ENCODE data around the gene GLIPR1.

Gene GLIPR1

GRCh38 chr12:75437564-75437963 is 43.0 kb upstream of the GLIPR1 start:
- TF ChIP-seq, protein P1, sequence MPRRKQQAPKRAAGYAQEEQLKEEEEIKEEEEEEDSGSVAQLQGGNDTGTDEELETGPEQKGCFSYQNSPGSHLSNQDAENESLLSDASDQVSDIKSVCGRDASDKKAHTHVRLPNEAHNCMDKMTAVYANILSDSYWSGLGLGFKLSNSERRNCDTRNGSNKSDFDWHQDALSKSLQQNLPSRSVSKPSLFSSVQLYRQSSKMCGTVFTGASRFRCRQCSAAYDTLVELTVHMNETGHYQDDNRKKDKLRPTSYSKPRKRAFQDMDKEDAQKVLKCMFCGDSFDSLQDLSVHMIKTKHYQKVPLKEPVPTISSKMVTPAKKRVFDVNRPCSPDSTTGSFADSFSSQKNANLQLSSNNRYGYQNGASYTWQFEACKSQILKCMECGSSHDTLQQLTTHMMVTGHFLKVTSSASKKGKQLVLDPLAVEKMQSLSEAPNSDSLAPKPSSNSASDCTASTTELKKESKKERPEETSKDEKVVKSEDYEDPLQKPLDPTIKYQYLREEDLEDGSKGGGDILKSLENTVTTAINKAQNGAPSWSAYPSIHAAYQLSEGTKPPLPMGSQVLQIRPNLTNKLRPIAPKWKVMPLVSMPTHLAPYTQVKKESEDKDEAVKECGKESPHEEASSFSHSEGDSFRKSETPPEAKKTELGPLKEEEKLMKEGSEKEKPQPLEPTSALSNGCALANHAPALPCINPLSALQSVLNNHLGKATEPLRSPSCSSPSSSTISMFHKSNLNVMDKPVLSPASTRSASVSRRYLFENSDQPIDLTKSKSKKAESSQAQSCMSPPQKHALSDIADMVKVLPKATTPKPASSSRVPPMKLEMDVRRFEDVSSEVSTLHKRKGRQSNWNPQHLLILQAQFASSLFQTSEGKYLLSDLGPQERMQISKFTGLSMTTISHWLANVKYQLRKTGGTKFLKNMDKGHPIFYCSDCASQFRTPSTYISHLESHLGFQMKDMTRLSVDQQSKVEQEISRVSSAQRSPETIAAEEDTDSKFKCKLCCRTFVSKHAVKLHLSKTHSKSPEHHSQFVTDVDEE (CRISPR knock-in tag; IDR thresholded peaks at IDR 0.05): no peak
- TF ChIP-seq ESRRG (CRISPR knock-in tag; IDR thresholded peaks at IDR 0.05) (no peak), ISL1 (CRISPR knock-in tag; IDR thresholded peaks at IDR 0.05) (no peak), CSDC2 (CRISPR knock-in tag; IDR thresholded peaks at IDR 0.05) (no peak), GLIS3 (CRISPR knock-in tag; IDR thresholded peaks at IDR 0.05) (no peak)
- TF ChIP-seq, protein P2, sequence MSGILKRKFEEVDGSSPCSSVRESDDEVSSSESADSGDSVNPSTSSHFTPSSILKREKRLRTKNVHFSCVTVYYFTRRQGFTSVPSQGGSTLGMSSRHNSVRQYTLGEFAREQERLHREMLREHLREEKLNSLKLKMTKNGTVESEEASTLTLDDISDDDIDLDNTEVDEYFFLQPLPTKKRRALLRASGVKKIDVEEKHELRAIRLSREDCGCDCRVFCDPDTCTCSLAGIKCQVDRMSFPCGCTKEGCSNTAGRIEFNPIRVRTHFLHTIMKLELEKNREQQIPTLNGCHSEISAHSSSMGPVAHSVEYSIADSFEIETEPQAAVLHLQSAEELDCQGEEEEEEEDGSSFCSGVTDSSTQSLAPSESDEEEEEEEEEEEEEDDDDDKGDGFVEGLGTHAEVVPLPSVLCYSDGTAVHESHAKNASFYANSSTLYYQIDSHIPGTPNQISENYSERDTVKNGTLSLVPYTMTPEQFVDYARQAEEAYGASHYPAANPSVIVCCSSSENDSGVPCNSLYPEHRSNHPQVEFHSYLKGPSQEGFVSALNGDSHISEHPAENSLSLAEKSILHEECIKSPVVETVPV (CRISPR knock-in tag; IDR thresholded peaks at IDR 0.05): no peak
- ATAC-seq: no peak

DNA sequence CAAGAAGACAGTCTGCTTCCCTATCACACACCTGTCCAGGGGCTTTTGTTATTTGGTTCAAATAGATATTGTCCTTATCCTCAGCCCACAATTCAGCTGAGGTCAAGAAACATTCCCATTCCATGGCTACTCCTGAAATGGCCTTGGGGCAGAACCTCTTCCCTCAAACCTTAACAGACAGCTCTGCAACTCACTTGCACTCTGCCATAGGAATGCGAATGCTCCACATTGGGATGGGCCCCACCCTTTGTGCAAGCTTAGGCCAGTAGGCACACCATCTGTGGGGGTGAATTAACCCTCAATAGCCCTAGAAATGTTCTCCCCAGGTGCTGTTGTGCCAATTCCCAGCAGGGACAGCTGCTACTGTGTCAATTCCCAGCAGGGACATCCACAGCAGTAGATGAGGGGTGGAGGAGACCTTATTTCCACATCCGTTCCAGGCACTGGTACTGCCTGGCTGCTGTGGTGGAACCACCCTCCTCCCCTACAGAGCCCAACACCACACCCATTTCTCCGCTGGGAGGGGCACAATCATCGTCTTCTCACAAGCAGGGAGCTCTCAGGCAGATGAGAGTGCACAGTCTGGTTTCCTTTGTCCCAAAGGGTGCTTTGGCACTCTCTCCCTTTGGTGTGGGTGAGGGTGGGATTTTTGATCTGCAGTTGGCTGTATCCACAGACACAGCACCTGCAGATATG is 42.3 kb upstream of the GLIPR1 start:
- TF ChIP-seq, protein P1 (CRISPR knock-in tag; IDR thresholded peaks at IDR 0.05): no peak
- TF ChIP-seq, protein P2 (CRISPR knock-in tag; IDR thresholded peaks at IDR 0.05): no peak
- TF ChIP-seq RARB (CRISPR knock-in tag; IDR thresholded peaks at IDR 0.05) (no peak), ZNF565 (CRISPR knock-in tag; conservative IDR thresholded peaks at IDR 0.05; ENCODE audit: low read depth) (no peak), SNAI2 (CRISPR knock-in tag; IDR thresholded peaks at IDR 0.05) (no peak), OSR1 (CRISPR knock-in tag; IDR thresholded peaks at IDR 0.05) (no peak), POU6F1 (CRISPR knock-in tag; IDR thresholded peaks at IDR 0.05; ENCODE audit: borderline replicate concordance, low read depth) (no peak), PPARA (CRISPR knock-in tag; IDR thresholded peaks at IDR 0.05; ENCODE audit: borderline replicate concordance) (no peak), TOX (CRISPR knock-in tag; IDR thresholded peaks at IDR 0.05; ENCODE audit: borderline replicate concordance) (no peak)
- TF ChIP-seq, protein P3, sequence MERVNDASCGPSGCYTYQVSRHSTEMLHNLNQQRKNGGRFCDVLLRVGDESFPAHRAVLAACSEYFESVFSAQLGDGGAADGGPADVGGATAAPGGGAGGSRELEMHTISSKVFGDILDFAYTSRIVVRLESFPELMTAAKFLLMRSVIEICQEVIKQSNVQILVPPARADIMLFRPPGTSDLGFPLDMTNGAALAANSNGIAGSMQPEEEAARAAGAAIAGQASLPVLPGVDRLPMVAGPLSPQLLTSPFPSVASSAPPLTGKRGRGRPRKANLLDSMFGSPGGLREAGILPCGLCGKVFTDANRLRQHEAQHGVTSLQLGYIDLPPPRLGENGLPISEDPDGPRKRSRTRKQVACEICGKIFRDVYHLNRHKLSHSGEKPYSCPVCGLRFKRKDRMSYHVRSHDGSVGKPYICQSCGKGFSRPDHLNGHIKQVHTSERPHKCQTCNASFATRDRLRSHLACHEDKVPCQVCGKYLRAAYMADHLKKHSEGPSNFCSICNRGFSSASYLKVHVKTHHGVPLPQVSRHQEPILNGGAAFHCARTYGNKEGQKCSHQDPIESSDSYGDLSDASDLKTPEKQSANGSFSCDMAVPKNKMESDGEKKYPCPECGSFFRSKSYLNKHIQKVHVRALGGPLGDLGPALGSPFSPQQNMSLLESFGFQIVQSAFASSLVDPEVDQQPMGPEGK (CRISPR knock-in tag; IDR thresholded peaks at IDR 0.05; ENCODE audit: borderline replicate concordance): no peak
- no peak for ATAC-seq

GRCh38 chr12:75439048-75439447 is 41.5 kb upstream of the GLIPR1 start:
- TF ChIP-seq CREB5 (CRISPR knock-in tag; IDR thresholded peaks at IDR 0.05; ENCODE audit: low read depth) (no peak), TCF4 (CRISPR knock-in tag; IDR thresholded peaks at IDR 0.05; ENCODE audit: borderline replicate concordance) (no peak), TOX (CRISPR knock-in tag; IDR thresholded peaks at IDR 0.05; ENCODE audit: borderline replicate concordance) (no peak), ZNF8 (CRISPR knock-in tag; IDR thresholded peaks at IDR 0.05) (no peak), ZNF565 (CRISPR knock-in tag; conservative IDR thresholded peaks at IDR 0.05; ENCODE audit: low read depth) (no peak), ISL1 (CRISPR knock-in tag; IDR thresholded peaks at IDR 0.05) (no peak), ZC3H10 (CRISPR knock-in tag; IDR thresholded peaks at IDR 0.05) (no peak), CSDC2 (CRISPR knock-in tag; IDR thresholded peaks at IDR 0.05) (no peak)
- TF ChIP-seq, protein P1 (CRISPR knock-in tag; IDR thresholded peaks at IDR 0.05): no peak
- no peak for ATAC-seq
